Cerebellar nuclear complex (tissue), 1 donor: ENCODE measurements around the gene SCNN1A.

Source experiments
- DNase-seq, 2 experiments: peaks; one replicate each; lab custom pipeline; 2025; lab: John Stamatoyannopoulos, UW

SCNN1A gene

DNA sequence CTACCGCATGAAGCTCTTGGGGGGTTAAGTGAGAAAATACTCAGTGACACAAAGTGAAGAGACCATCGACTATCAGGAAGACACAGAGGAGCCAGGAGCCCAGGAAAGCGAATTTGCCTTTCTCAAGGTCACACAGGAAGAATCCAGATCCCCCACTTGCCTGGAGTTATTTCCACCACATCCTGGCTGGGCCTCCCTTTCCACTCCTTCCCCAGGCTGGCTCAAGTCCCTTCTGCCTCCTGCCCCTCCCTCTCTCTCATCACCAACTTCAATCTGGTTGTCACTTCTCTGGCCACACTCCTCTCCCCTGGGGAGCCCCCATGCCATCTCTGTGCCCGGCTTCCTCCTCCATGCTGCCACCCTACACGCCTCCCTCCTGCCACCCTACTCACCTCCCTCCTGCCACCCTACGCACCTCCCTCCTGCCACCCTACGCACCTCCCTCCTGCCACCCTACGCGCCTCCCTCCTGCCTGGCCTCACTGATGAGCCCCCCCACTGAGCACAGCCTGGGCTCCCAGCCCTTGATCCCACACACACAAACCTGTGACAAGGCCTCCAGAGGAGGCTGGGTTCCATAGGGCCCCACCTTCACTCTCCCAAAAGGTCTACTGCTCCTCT is 6.3 kb downstream of the SCNN1A start:
- no peak for DNase-seq

GRCh38 chr12:6367969-6368892 is 7.1 kb downstream of the SCNN1A start:
- no peak for DNase-seq

- DNase-seq: no peak
Measured at GRCh38 chr12:6367065-6367968, 8.0 kb downstream of the SCNN1A start.

GRCh38 chr12:6364044-6364374 is 11.4 kb downstream of the SCNN1A start:
- DNase-seq: no peak

DNA sequence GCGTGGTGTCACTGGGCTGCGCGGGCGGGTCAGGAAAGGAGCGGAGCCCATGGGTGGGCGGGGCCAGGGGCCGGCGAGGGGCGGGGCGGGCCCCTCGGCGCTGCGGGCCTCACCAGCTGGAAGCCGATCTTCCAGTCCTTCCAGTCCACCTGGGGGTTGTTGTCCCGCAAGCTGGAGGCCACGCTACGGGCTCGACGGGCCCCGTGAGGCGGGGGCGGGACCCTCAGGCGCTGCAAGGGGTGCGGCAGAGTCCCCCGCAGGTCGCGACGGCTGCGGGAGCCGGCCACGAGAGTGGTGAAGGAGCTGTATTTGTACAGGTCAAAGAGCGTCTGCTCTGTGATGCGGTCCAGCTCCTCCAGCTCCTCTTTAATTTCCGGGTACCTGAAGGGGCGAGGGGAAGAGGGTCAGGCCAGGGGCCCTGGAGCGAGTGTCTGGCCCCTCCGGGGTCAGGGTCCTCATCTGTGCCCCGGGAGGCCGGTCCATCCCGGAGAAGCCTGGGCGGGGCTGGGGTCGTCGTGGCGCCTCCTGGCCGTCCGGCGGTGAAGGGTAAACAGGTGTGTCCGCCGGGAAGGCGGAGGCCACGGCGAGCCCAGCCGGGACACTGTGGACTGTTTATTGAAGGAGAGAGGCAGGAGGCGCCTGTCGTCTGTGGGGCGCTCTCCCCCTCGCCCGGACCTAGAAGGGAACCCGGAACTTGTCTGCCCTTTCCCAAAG is 11.9 kb downstream of the SCNN1A start:
- DNase-seq: no peak

GRCh38 chr12:6363010-6363329 is 12.4 kb downstream of the SCNN1A start:
- DNase-seq: no peak

DNA sequence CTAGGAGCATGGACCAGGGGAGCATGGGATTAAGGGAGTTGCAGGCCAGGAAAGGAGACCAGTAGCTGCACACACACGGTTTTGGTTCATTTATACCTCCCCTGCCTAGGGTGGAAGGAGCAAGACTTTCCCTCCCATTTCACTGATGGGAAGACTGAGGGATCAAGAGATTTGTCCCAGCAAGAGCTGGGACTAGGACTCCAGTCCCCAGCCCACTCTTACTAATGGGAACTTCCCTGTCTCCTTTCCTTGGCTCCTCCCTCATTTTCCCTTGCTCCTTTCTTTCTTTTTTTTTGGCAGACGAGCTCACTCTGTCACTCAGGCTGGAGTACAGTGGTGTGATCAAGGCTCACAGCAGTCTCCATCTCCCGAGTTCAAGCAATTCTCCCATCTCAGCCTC is 13.0 kb downstream of the SCNN1A start:
- DNase-seq: no peak

- no peak for DNase-seq
Measured at GRCh38 chr12:6361834-6362233, 13.5 kb downstream of the SCNN1A start.

DNA sequence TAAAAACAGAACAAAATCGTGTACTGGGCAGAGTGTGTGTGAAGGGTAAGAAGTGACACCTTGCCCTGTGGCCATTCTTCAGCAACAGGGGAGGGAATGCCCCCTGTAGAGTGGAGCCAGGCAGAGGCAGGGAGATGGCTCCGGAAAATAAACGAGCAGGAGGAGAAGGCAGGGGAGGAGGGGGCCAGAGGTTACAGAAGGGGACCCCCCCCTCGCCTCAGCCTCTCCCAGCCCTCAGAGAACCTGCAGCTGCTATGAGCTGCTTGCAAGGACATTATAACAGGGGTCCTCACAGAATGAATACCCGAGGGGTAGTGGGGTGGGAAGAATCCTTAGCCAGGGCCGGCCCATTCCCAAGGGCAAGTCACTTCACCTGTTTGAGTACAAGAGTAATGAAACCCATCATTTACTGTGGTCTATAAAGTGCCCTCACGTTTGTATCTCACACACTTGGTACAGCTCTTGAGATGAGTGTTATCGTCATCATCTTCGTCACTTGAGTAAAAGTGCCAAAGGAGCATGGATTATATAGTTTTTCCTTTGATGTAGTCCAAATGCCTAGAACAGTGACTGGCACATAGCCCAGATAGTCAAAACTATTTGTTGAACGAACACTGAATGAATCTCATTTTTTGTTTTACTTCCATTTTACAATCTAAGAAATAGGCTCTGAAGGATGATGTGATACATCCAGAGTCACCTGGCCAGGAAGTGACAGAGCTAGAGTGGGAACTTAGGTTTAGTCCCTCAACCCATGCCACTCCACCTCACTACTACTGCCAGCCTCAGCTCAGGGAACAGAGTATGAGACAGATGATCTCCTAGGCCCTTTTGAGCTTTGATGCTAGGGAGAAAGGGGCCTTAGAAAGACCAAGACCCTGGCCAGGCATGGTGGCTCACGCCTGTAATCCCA is 14.5 kb downstream of the SCNN1A start:
- DNase-seq: no peak

- DNase-seq: no peak
Measured at GRCh38 chr12:6360080-6360571, 15.2 kb downstream of the SCNN1A start.

- no peak for DNase-seq
Measured at GRCh38 chr12:6358881-6359280, 16.5 kb downstream of the SCNN1A start.

GRCh38 chr12:6356374-6356820 is 19.0 kb downstream of the SCNN1A start:
- DNase-seq: no peak

GRCh38 chr12:6355491-6356373 is 19.6 kb downstream of the SCNN1A start:
- no peak for DNase-seq

- no peak for DNase-seq
Measured at GRCh38 chr12:6354495-6355393, 20.6 kb downstream of the SCNN1A start.

- no peak for DNase-seq
Measured at GRCh38 chr12:6352193-6353173, 22.9 kb downstream of the SCNN1A start.

GRCh38 chr12:6351622-6352021 is 23.7 kb downstream of the SCNN1A start:
- DNase-seq: no peak
